ENCODE results near the gene FOXF2.
"Not testable (repeated sequence)": the region's sequence is repeated elsewhere in the genome, so short reads cannot be mapped to it uniquely, and the experiment has no call there.

FOXF2 gene

DNA sequence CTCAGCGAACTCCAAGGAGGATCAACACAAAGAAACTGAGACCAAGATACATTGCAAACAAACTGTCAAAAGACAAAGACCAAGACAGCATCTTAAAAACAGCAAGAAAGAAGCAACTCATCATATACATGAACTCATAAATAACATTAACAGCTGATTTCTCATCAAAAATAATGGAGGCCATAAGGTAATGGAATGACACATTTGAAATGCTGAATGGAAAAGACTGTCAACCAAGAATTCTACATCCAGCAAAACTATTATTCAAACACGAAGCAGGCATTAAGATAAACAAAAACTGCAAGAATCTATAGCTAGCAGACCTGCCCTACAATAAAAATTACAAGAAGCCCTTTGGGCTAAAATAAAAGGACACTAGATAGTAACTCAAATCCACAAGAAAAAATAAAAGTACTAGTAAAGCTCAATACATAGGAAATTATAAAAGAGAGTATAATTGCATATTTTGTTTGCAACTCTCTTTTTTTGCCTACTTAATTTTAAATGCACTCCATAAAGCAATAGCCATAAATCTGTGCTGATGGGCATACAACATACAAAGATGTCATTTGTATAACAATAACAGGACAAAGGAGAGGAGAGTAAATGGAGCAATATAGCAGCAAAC, 37.9 kb upstream of the FOXF2 start:
- TF ChIP-seq, protein P1, sequence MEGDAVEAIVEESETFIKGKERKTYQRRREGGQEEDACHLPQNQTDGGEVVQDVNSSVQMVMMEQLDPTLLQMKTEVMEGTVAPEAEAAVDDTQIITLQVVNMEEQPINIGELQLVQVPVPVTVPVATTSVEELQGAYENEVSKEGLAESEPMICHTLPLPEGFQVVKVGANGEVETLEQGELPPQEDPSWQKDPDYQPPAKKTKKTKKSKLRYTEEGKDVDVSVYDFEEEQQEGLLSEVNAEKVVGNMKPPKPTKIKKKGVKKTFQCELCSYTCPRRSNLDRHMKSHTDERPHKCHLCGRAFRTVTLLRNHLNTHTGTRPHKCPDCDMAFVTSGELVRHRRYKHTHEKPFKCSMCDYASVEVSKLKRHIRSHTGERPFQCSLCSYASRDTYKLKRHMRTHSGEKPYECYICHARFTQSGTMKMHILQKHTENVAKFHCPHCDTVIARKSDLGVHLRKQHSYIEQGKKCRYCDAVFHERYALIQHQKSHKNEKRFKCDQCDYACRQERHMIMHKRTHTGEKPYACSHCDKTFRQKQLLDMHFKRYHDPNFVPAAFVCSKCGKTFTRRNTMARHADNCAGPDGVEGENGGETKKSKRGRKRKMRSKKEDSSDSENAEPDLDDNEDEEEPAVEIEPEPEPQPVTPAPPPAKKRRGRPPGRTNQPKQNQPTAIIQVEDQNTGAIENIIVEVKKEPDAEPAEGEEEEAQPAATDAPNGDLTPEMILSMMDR (conservative IDR thresholded peaks at IDR 0.05; ENCODE audit: low read depth, low read length) = no peak
- no peak overlapping the region for H3K4me3 ChIP-seq (ENCODE audit: low read length)
- DNase-seq (ENCODE audit: low read depth) = no peak

DNA sequence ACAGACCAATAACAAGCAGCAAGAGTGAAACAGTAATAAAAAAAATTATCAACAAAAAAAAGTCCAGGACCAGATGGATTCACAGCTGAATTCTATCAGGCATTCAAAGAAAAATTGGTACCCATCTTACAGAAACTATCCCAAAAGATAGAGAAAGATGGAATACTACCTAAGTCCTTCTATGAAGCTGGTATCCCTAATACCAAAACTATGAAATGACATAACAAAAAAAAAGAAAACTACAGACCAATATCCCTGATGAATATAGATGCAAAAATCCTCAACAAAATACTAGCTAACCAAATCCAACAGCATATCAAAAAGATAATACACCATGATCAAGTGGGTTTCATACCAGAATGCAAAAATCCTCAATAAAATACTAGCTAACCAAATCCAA, 34.3 kb upstream of the FOXF2 start:
- not testable (repeated sequence) for DNase-seq (ENCODE audit: low read depth); H3K4me3 ChIP-seq (ENCODE audit: low read length)

DNA sequence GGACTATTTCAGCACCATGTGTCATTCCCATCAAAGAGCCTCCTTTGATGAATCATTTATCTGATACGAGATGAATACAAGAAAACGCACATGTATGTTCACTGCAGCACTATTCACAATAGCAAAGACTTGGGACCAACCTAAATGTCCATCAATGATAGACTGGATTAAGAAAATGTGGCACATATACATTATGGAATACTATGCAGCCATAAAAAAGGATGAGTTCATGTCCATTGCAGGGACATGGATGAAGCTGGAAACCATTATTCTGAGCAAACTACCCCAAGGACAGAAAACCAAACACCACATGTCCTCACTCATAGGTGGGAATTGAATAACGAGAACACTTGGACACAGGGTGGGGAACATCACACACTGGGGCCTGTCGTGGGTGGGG, 27.7 kb upstream of the FOXF2 start:
- not testable (repeated sequence) for DNase-seq (ENCODE audit: low read depth); H3K4me3 ChIP-seq (ENCODE audit: low read length)

DNA sequence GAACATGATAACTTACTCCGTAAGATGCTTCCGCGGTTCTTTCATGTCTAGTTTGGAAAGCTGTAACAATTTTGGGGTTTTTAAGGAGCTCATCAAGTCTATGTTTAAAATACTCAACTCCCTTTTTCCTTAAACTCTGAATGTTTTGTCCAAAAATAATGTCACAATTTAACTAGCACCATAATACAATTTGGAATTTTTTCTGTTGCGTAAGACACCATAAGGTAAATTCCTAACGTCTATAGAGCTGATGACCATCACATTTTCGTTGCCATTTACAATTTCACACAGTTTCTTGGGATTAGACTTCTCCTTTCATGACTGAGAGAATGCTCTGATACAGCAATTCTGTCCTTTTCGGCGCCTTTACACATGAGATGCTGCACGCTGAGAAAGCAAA, 26.7 kb upstream of the FOXF2 start:
- no peak overlapping the region for H3K4me3 ChIP-seq (ENCODE audit: low read length)
- DNase-seq (ENCODE audit: low read depth) = no peak
- TF ChIP-seq, protein P1 (conservative IDR thresholded peaks at IDR 0.05; ENCODE audit: low read depth, low read length) = no peak

DNA sequence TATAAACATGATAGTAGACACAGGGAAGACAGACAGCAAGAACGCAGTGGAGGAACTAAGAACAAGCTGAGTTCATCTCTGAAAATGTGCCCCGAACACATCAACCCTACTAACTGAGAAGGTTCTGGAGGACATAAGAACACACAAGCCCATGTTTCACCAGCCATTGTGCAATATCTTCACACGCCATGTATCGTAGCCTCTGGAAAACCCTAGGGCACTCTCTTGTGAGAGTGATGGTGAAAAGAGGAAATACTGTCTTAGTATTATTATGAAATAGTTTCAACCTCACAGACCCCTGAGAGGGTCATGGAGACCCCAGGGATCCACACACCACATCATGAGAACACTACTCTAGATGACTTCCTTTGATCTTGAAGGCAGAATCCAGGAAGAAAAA, 26.1 kb upstream of the FOXF2 start:
- no peak for DNase-seq (ENCODE audit: low read depth)
- TF ChIP-seq, protein P1 (conservative IDR thresholded peaks at IDR 0.05; ENCODE audit: low read depth, low read length) = no peak
- H3K4me3 ChIP-seq (ENCODE audit: low read length) = no peak overlapping the region

DNA sequence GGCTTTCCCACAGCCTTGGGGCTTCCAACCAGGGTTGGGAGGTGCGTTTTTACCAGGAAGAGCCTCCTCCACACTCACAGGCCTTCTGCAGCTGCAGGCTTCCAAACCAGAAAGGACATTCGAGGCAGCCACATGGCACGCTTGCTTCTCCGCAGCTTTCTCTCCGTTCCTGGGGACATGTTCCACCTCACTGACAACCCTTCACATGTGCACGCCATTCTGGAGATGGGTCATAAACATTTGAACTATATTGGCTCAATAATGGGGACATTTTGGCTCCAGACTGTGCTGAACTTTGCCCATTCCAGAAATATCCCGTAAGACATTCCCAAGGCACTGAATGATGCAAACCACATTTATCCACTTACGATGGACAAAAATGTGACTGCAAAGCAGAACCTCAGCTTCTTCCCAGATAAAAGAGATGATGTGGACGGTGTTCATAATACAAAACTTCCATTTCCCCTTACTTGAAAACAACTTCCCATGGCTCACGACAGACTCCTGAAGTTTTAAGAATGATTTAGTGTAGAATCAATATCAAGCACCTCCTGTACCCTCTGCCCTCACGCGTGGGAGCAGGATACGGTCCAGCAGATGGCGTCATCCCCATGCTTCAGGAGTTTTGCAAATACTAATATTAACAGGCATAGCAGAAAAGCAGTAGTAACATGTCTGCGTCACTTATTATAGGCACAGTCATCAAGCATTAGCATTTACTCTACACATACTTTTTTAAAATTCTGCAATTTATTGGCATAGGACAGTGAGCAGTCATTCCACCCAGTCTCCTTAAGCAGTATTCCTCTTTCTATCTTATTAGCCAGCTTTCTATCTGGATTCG, 25.4 kb upstream of the FOXF2 start:
- TF ChIP-seq, protein P1 (conservative IDR thresholded peaks at IDR 0.05; ENCODE audit: low read depth, low read length) = peak; percentile 36
- no peak overlapping the region for H3K4me3 ChIP-seq (ENCODE audit: low read length)
- no peak for DNase-seq (ENCODE audit: low read depth)

DNA sequence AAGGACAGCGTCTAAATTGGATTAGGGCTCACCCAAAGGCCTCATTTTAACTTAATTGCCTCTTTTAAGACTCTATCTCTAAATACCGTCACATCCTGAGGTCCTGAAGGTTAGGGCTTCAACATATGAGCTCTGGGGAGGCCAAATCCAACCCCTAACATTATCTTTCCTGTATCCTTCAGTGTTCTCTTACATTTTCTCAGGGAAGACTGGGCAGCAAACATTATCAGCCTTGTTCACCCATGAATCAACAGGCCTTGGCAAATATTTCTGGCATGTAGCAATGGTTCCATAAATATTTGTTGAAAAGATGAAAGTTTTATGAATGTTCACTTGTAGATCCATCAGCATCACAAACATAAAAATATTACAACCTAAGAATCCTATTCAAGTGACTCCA, 24.6 kb upstream of the FOXF2 start:
- no peak for DNase-seq (ENCODE audit: low read depth)
- no peak overlapping the region for H3K4me3 ChIP-seq (ENCODE audit: low read length)
- TF ChIP-seq, protein P1 (conservative IDR thresholded peaks at IDR 0.05; ENCODE audit: low read depth, low read length) = no peak

DNA sequence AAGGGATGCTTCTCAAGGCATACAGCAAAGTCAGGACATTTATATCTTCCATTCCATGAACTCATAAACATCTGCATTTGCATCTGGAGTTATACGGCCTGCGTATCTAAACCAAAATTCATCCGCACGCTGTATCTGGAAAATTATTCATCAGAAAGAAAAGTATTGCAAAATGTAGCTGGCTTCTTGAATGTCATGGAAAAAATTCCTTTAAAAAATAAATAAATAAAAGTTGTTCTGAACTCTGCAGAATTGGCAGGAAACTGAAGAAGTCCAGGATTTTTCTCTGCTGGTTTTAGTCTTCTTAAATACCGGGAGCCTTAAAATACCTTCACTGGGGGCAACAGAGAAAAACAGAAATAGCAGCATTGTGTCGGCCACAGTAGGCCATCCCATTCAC, 23.7 kb upstream of the FOXF2 start:
- no peak overlapping the region for H3K4me3 ChIP-seq (ENCODE audit: low read length)
- TF ChIP-seq, protein P1 (conservative IDR thresholded peaks at IDR 0.05; ENCODE audit: low read depth, low read length) = no peak
- DNase-seq (ENCODE audit: low read depth) = no peak

All from retinal pigment epithelial cell (primary cell).